ENCODE results near the gene KMO. TPM values are rescaled to one million over a fixed set of nuclear protein-coding genes. Genes with fewer than 3 reads are reported as not detected.

The KMO gene
- total and polyA plus RNA-seq, 2 of the 13 experiments (the other 11 are each of a cell fraction or from before 2014, with no cell fraction given): 0.01 TPM; not detected in 1

- TF ChIP-seq ZNF275 (CRISPR knock-in tag; IDR thresholded peaks at IDR 0.05; ENCODE audit: borderline replicate concordance) (no peak), RBAK (CRISPR knock-in tag; IDR thresholded peaks at IDR 0.05) (no peak), ZNF574 (CRISPR knock-in tag; IDR thresholded peaks at IDR 0.05) (no peak), KLF6 (CRISPR knock-in tag; IDR thresholded peaks at IDR 0.05) (no peak), NCOA2 (CRISPR knock-in tag; IDR thresholded peaks at IDR 0.05) (no peak)
Observed at GRCh38 chr1:241638099-241638682, 106.0 kb downstream of the KMO start (continued).

GRCh38 chr1:241638909-241639622, 106.9 kb downstream of the KMO start:
- in situ Hi-C loops (cut with HindIII; ENCODE audit: extremely low pct_ligation_motif_present, low pct_unique_long_range_greater_than_20kb): loop anchor here (10.0 kb wide), 1 partner anchor 114 kb away; no protein-coding TSS in a partner anchor
- no peak for FAIRE-seq
- intact Hi-C loops (cut with micrococcal nuclease; ENCODE audit: unreplicated experiment): no loop called here
- CTCF ChIA-PET (ENCODE audit: low intra/inter-chr PET ratio, low total read pairs): no interaction called here
- Histone ChIP-seq H3K4me1 (ENCODE audit: insufficient read depth, low read length) (peaks cover 47% of the 10 kb centered on the region), H3K36me3 (replicated peaks in 1 of 2; ENCODE audit: control insufficient read depth in 1 of 2, insufficient read depth in 2 of 2, low read length in 2 of 2) (peaks cover 0 to 18% of the 10 kb centered on the region in 2 experiments; a peak in 4 of 5 replicates), H3K4me2 (ENCODE audit: low read depth, low read length) (peak overlapping the region; percentile 77), H4K20me1 (ENCODE audit: insufficient read depth, low read length) (peaks cover 6% of the 10 kb centered on the region; the same call in 1 of the 2 replicates), H3K4me3 (replicated peaks in 1 of 3; ENCODE audit: insufficient read depth in 1 of 3, low read depth in 2 of 3, low read length in 3 of 3) (peak overlapping the region; percentile 85 to 100 (median 99)), H3K79me2 (ENCODE audit: insufficient read depth, low read length) (peaks cover 24% of the 10 kb centered on the region), H3K9ac (ENCODE audit: insufficient read depth, low read depth, low read length) (peak overlapping the region; percentile 96), H3K27me3 (ENCODE audit: control insufficient read depth in 1 of 2, insufficient read depth in 2 of 2, low read length in 2 of 2) (no peaks in the 10 kb centered on the region; a peak in 1 of 5 replicates), H3K9me3 (ENCODE audit: low read length) (no peaks in the 10 kb centered on the region), H2AFZ (ENCODE audit: low read length) (no peak overlapping the region), H3K27ac (ENCODE audit: extremely low read length, insufficient read depth, low read length) (peak overlapping the region; percentile 91)
- ATAC-seq: no peak
- BruUV-seq (replicated peaks): TSS peak; percentile 58
- no peak for DNase-seq (ENCODE audit: low spot score)
- WGBS (ENCODE audit: low lambda C conversion rate): 16% methylated on average over 11 of the region's 11 CpGs
- POLR2A ChIA-PET: no interaction called here
- TF ChIP-seq PHF8 (CRISPR knock-in tag; IDR thresholded peaks at IDR 0.05): peak; percentile 7; the same call in 1 of the 2 replicates
- TF ChIP-seq ERF (CRISPR knock-in tag; IDR thresholded peaks at IDR 0.05): no peak
- no peak for TF ChIP-seq CTCF (CRISPR knock-in tag; IDR thresholded peaks at IDR 0.05)
- no peak for TF ChIP-seq GABPB1 (CRISPR knock-in tag; IDR thresholded peaks at IDR 0.05)
- TF ChIP-seq NPAS2 (CRISPR knock-in tag; IDR thresholded peaks at IDR 0.05; ENCODE audit: borderline replicate concordance): no peak
- TF ChIP-seq NR2F2 (IDR thresholded peaks at IDR 0.05; ENCODE audit: borderline replicate concordance, low read depth): 0 out of 2 replicates have a peak, but pooled peaks have one; percentile 39
- TF ChIP-seq THAP7 (CRISPR knock-in tag; IDR thresholded peaks at IDR 0.05): no peak
- 0 out of 2 replicates have a peak, but pooled peaks have one; percentile 9 for TF ChIP-seq KMT2B (CRISPR knock-in tag; IDR thresholded peaks at IDR 0.05)
- TF ChIP-seq, protein P1, sequence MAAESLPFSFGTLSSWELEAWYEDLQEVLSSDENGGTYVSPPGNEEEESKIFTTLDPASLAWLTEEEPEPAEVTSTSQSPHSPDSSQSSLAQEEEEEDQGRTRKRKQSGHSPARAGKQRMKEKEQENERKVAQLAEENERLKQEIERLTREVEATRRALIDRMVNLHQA (CRISPR knock-in tag; IDR thresholded peaks at IDR 0.05): no peak
- TF ChIP-seq HOXD1 (CRISPR knock-in tag; IDR thresholded peaks at IDR 0.05): no peak

Data from HepG2 (cell line).